Ovary (tissue), 9 donors: ENCODE results near the gene CCR5. TPM values are rescaled to one million over a fixed set of nuclear protein-coding genes. Genes with fewer than 3 reads are reported as not detected.
"Not testable (repeated sequence)": the region's sequence is repeated elsewhere in the genome, so short reads cannot be mapped to it uniquely, and the experiment has no call there.

Experiments used
- DNase-seq, 5 donors: peaks; one replicate each; pipeline ENCODE4 v3.0.0-alpha.2; 2019 to 2020
- H3K27ac ChIP-seq, 2 donors: fragments of 200-600 bp; one replicate each; pipeline versions ENCODE4 v1.5.1 to v1.8.0; 2019 to 2022
- H3K27me3 ChIP-seq: fragments of 200-600 bp; one replicate; pipeline ENCODE4 v1.8.0; 2022
- H3K36me3 ChIP-seq: fragments of 200-600 bp; sonication (generic); one replicate; pipeline ENCODE4 v1.5.1; 2019
- H3K4me1 ChIP-seq: one replicate; pipeline ENCODE4 v1.8.1; 2013; ENCODE audit warnings: mild to moderate bottlenecking, moderate library complexity; ENCODE audit not compliant: insufficient read depth
- H3K4me3 ChIP-seq: fragments of 200-600 bp; sonication (generic); one replicate; pipeline ENCODE4 v1.5.1; 2017
- H3K9me3 ChIP-seq, 2 donors: fragments of 200-600 bp in 1 of 2; sonication (generic) in 1 of 2; one replicate each; pipeline versions ENCODE4 v1.5.1 to v1.8.1; 2013 to 2019; ENCODE audit warnings: mild to moderate bottlenecking in 1 of 2, moderate library complexity in 1 of 2
- CTCF ChIP-seq, 3 donors: fragments of 450-650 bp in 2 of 3; fragments of 200-600 bp in 1 of 3; IDR thresholded peaks; one replicate each; pipeline versions ENCODE4 v1.5.1 to v1.8.0; 2016 to 2022; ENCODE audit warnings: antibody characterized with exemption in 3 of 3, mild to moderate bottlenecking in 1 of 3
- EP300 ChIP-seq: sonication (generic); formaldehyde crosslinking; IDR thresholded peaks from one replicate; pipeline ENCODE4 v1.6.1; 2017; ENCODE audit warnings: antibody characterized with exemption
- POLR2A ChIP-seq: fragments of 450-650 bp; IDR thresholded peaks from one replicate; pipeline ENCODE4 v1.6.1; 2017; ENCODE audit warnings: antibody characterized with exemption, mild to moderate bottlenecking, moderate library complexity
- WGBS, 3 donors: extraction: QIAGEN DNeasy Blood & Tissue Kit in 1 of 3; methylation state at CpG; one replicate each; pipeline versions ENCODE4 v1.1.5 to v1.1.7; 2013 to 2017; 5-methylcytosine and 5-hydroxymethylcytosine counted together
- intact Hi-C, 4 donors: fragments of 100-400 bp; cut with DNase I; formaldehyde crosslinking; loops; one replicate each; pipeline versions ENCODE4 v1.11.0 to v1.15.1; 2022 to 2023
- polyA plus RNA-seq, 2 donors: library from polyadenylated mRNA; stranded (reverse); fragments of 200-250 nt in 1 of 2; fragments of 350-450 nt in 1 of 2; fragmentation: Illumina TruSeq in 1 of 2; extraction: RNeasy Lipid Tissue Mini Kit (QIAGEN cat#74804) in 1 of 2; gene quantifications; one replicate each; pipeline ENCODE4 v1.2.3, GENCODE V29; 2013 to 2014
- total RNA-seq, 7 donors: library from RNA; depleted of rRNA in 2 of 7; stranded (reverse); fragments of >200 nt in 2 of 7; fragmentation: NEBNext Ultra II Directional in 3 of 7; extraction: Animal tissue kit (Norgen Biotek cat#: 25700) in 3 of 7; gene quantifications; one replicate each; pipeline versions ENCODE4 v1.1.0 to v1.2.4, GENCODE V29; 2016 to 2023
- donor health status: DM: no; HTN: no; CAD: no; lungs with moderate emphysema.
- donor health status: DM: no; HTN: no; CAD: no.
- donor health status: Bipolar disorder and iron deficiency.
- donor health status: DM: yes; HTN: yes; CAD: no.
- donor health status: DM: no; HTN: no; CAD: no.
- donor health status: DM: yes; HTN: yes; CAD: no.

Gene CCR5
- total and polyA plus RNA-seq, 9 donors, result 0.23 to 7.4 (median 0.92) TPM

- intact Hi-C loops, result no loop called here
- TF ChIP-seq POLR2A (no peak), CTCF (IDR thresholded peaks at IDR 0.05) (no peak), EP300 (no peak)
- no peak for DNase-seq
- no peaks in the 10 kb centered on the region for H3K4me1 ChIP-seq
- H3K4me3 ChIP-seq, result no peak overlapping the region
- H3K27me3 ChIP-seq, result no peaks in the 10 kb centered on the region
- WGBS, 3 donors, result 67 to 72% (median 70%) methylated on average over 2 of the region's 2 CpGs
- H3K9me3 ChIP-seq, result no peaks in the 10 kb centered on the region
- H3K36me3 ChIP-seq, result no peaks in the 10 kb centered on the region
- no peak overlapping the region for H3K27ac ChIP-seq
Measured at GRCh38 chr3:46399557-46399956, 28.8 kb downstream of the CCR5 start.

- Histone ChIP-seq H3K36me3 (no peaks in the 10 kb centered on the region), H3K4me3 (no peak overlapping the region), H3K4me1 (no peaks in the 10 kb centered on the region), H3K27me3 (no peaks in the 10 kb centered on the region), H3K27ac (no peak overlapping the region), H3K9me3 (no peaks in the 10 kb centered on the region)
- intact Hi-C loops, result no loop called here
- WGBS, 3 donors, result 32 to 48% (median 41%) methylated on average over 8 of the region's 8 CpGs
- DNase-seq, result no peak
- TF ChIP-seq CTCF (IDR thresholded peaks at IDR 0.05) (no peak), POLR2A (no peak), EP300 (no peak)
Measured at GRCh38 chr3:46400000-46400734, 29.4 kb downstream of the CCR5 start.

GRCh38 chr3:46400846-46401245 lies 30.1 kb downstream of the CCR5 start:
- intact Hi-C loops, result no loop called here
- 64 to 69% (median 65%) methylated on average over 5 of the region's 5 CpGs for WGBS, 3 donors
- Histone ChIP-seq H3K4me1 (peaks cover 3% of the 10 kb centered on the region), H3K9me3 (no peaks in the 10 kb centered on the region), H3K27ac (no peak overlapping the region), H3K36me3 (no peaks in the 10 kb centered on the region), H3K27me3 (no peaks in the 10 kb centered on the region), H3K4me3 (no peak overlapping the region)
- no peak for TF ChIP-seq POLR2A
- no peak for TF ChIP-seq CTCF (IDR thresholded peaks at IDR 0.05)
- no peak for TF ChIP-seq EP300
- no peak for DNase-seq

GRCh38 chr3:46401579-46401978 lies 30.8 kb downstream of the CCR5 start:
- Histone ChIP-seq H3K4me3 (no peak overlapping the region), H3K27me3 (no peaks in the 10 kb centered on the region), H3K4me1 (peaks cover 5% of the 10 kb centered on the region), H3K36me3 (no peaks in the 10 kb centered on the region), H3K9me3 (no peaks in the 10 kb centered on the region), H3K27ac (no peak overlapping the region)
- intact Hi-C loops, result no loop called here
- 88 to 94% (median 89%) methylated on average over 2 of the region's 2 CpGs for WGBS, 3 donors
- TF ChIP-seq POLR2A, result no peak
- no peak for TF ChIP-seq EP300
- TF ChIP-seq CTCF (IDR thresholded peaks at IDR 0.05), result no peak
- no peak for DNase-seq

GRCh38 chr3:46402902-46403301 lies 32.2 kb downstream of the CCR5 start:
- not testable (repeated sequence) for H3K4me3 ChIP-seq, H3K4me1 ChIP-seq
- WGBS, 3 donors, result 88 to 94% (median 93%) methylated on average over 4 of the region's 4 CpGs

More at GRCh38 chr3:46402902-46403301, 32.2 kb downstream of the CCR5 start:
- H3K27ac ChIP-seq, DNase-seq, H3K9me3 ChIP-seq, intact Hi-C loops, H3K36me3 ChIP-seq, H3K27me3 ChIP-seq: not testable (repeated sequence)
